Colon (tissue), 2 donors: ENCODE results near the gene C3orf70.

Experiments
- FAIRE-seq: peaks from 2 replicates; lab custom pipeline; 2012; peaks lifted over from hg19 to GRCh38; lab: Jason Lieb, UNC
- donor health status: control.
- donor health status: control.

Gene C3orf70, protein sequence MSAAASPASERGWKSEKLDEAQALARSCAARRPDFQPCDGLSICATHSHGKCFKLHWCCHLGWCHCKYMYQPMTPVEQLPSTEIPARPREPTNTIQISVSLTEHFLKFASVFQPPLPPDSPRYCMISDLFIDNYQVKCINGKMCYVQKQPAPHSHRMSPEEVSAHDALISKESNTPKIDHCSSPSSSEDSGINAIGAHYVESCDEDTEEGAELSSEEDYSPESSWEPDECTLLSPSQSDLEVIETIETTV

DNA sequence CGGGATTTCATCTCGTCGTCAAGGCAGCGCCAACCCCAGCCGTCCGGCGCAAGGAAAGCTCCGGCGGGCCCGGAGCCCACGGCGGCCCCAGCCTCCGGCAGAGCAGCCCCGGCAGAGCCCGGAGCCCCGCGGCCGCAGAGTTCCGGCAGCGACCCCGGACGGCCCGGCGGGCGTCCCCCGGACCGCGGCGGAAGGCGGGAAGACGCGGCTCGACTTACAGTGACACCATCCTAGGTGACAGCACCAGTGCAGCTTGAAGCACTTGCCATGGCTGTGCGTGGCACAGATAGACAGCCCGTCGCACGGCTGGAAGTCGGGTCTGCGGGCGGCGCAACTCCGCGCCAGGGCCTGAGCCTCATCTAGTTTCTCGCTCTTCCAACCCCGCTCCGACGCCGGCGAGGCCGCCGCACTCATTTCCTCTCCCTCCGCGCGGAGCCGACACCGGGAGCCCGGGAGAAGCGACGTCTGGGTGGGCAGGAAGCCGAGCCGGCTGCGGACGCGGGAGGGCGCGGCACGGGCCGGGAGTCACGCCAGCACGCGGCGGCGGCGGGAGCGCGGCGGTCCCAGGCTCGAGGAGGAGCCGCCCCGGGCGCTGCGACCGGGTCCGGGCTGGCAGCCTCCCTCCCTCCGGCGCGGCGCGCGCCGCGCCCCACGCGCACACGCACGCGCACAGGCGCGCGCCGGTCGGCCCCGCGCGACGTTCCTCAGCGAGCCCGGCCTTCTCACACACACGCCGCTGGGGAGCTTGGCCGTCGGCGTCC lies at the start of gene C3orf70:
Gene C3orf70 (minus strand): TSS at position 651 of the 761 bp plus-strand sequence. CDS start 237 bp downstream, at position 414.
- no peak for FAIRE-seq

DNA sequence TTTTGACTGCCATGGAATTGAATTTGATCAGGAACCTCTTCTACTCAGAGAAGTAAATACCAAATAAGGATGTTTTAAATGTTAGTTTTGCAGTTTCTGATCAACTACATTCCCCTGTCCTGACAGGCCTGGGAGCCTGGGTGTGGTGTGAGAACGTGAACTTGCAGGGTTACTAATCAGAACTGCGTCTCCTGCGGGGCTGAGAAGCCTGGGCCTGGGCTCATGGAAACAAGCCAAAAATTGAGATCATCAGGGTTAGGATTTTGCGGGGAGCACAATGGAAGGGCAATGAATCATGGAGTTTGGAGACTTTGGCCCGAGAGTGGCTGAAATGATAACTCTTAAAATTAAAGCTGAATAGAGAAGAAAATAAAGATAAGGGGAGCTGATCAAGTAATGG lies 47.8 kb upstream of the C3orf70 start:
- FAIRE-seq, result no peak

DNA sequence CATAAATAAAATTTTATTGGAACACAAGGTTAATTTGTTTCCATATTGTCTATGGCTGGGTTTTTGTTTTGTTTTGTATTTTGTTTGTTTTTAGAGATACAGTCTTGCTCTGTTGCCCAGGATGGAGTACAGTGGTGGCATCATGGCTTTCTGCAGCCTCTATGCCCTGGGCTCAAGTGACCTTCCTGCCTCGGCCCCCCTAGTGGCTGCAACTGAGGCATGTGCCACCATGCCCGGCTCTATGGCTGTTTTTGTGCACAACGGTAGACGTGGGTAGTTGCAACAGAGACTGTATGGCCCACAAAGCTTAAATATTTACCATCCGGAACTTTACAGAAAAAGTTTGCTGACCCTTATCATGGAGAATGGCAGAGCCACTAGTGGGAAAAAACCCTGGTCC lies 46.8 kb upstream of the C3orf70 start:
- no peak for FAIRE-seq

DNA sequence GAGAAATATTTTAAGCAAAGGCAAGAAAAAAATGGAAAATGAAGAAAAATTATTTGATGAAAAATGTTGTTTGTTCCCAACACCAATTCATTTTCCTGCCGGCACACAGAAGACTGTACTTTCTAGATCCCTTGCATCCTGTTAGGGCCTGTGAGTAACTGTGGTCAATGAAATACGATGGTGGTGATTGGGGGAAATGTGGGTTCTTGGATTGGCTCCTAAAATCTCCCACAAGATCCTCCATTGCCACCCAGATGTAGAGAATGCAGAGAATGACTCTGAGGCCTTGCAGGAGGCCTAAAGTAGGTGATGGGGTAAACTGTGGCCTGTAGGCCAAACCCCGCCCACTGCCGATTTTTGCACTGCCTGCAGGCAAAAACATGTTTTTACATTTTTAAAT lies 46.3 kb upstream of the C3orf70 start:
- FAIRE-seq, result no peak

DNA sequence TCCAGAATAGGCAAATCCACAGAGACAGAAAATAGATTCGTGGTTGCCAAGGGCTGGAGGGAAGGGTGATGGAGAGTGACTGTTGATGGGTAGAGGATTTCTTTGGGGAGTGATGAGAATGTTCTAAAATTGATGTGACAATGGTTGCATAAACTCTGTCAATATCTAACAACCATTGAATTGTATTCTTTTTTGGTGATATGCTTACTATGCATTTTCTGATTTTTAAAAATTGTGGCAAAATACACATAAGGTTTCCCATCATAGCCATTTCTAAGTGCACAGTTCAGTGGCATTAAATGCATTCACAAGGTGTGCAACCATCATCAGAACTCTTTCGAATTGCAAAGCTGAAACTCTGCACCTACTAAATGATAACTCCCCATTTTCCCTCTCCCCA lies 44.2 kb upstream of the C3orf70 start:
- no peak for FAIRE-seq

DNA sequence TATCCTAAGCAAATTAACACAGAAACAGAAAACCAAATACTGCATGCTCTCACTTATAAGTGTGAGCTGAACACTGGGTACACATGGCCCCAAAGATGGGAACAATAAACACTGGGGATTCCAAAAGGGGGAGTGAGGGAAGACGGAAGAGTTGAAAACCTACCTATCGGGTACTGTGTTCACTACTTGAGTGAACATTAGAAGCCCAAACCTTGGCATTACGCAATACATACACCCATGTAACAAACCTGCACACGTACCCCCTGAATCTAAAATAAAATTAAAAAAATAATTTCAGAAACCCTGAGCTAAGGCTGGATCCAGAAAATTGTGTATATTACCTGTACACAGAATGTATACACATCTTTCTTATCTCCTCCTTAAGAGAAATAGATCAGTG lies 42.8 kb upstream of the C3orf70 start:
- FAIRE-seq, result no peak

DNA sequence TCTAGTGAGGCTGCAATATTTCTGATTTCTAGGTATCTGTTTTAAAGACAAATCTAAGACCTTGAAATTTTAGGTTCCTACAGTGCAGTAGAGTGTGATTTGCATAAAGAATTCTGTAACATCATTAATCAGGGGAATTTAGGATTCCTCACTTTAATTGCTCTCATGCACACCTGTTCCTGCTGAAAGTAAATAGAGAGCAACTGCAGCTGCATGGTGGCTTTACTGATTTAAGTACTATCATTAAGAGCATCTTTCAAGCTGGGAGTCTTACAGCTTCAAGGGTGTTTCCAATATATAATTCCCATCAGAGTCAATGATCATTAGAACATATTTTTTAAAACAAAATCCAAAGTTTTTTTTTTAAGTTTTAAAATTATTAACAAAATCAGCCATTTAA lies 36.0 kb upstream of the C3orf70 start:
- no peak for FAIRE-seq

DNA sequence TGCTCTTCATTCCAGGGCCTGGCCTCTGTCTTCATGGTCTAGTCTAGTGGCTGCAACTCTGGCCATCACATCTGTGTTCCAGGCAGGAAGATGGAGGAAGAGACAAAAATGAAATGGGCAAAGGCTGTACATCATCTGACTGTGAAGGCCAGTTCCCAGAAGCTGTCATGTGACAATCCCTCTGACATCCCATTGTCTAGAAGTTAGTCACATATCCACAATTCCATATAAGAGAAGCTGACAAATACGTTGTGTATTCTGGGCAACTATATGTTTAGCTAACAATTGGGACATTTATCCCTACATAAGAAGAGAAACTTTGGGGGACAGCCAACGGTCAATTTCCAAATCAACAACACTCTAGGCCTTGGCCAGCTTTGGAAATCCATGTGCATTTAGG lies 34.5 kb upstream of the C3orf70 start:
- no peak for FAIRE-seq

DNA sequence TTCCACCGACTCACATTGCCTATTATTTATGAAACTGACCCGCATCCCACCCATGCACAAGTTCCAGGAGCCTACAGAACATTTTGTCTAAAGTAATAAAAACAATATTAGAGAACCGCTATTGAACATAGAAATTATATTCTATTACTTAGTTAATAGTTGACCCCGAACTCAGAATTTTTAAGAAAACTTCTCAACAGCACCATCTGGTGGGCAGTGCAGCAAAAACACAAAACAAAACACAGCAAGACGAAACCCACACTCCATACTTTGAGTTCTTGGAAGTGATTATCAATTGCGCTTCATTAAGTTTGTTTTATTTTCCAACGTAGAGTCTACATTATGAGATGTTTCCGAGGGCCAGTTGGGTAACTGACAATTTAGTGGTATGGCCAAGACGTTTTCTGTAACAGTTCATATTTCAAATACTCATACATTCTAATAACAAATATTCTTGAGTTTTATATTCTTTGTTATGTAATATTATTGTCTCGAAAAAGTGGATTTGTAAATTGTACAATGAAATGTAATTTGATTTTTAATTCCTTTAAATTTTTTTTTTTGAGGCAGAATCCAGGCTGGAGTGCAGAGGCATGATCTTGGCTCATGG lies 24.0 kb upstream of the C3orf70 start:
- no peak for FAIRE-seq

DNA sequence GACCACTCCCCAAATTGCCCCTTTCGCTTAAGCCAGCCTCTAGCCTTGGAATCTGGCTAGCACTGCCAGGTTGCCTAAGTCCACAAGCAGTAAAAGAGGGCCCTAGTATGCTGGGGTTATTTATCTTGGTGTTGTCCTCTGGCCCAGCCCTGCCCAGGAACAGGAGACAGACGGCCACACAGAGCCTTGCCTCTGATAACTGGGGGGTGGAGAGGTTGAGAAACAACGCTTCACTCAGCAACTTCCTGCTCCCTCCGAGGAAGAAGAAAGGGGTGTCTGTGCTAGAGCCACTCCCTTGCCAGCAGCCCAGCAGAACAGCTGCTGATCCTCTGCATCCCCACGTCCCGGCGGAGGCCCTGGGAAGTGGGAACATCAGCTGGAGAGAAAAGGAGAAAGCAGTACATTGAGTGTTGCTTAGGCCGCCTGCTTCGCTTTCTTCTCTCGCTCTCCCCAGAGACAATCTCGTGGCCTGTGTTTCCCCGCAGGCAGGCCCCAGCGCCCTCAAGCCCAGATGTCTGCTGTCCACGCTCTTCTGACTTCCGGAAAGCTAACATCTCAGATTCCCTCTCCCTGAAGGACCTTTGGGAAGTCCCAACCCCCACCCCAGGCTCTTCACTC lies 22.6 kb upstream of the C3orf70 start:
- no peak for FAIRE-seq

DNA sequence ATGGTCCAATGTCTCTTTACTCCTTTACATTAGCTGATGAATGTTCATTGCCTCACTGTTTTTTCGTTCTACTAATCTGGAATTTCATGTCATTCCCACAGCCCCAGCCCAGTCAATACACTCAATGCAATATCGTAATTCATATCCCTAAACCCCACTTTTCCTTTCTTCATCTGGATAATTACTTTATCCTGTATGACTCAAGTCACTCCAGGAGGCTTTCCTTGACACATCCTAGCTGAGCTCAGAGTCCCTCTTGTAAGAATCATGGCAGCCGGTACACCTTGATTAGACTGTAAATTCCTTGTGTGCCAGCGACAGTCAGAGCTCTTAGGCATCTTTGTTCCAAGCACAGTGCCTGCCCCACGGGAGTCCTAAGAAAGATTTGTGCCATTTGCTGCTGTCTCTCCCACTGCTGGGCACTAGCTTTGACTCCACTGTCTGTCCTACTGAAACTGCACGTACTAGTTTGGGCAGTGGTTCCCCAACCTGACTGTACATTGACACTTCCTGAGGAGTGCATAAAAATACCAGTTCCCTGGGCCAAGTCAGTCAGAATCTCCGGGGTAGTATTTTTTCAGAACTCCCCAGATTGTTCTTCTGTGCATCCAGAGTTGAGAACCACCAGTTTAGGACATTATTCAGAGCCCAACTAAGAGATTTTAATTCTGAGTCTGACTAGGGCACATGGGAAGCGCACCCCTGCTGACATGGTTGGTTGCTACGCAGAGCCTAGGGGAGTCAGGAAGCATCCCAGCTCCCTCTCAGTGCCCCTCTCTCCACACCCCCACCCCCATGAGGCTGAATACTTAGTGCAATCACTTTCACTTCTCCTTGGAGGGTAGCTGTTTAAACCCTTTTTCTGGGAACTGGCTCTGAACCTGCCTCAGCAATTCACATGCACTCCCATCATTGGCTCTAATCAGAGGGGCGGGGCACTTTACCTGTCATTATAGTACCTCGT lies 19.5 kb upstream of the C3orf70 start:
- no peak for FAIRE-seq

DNA sequence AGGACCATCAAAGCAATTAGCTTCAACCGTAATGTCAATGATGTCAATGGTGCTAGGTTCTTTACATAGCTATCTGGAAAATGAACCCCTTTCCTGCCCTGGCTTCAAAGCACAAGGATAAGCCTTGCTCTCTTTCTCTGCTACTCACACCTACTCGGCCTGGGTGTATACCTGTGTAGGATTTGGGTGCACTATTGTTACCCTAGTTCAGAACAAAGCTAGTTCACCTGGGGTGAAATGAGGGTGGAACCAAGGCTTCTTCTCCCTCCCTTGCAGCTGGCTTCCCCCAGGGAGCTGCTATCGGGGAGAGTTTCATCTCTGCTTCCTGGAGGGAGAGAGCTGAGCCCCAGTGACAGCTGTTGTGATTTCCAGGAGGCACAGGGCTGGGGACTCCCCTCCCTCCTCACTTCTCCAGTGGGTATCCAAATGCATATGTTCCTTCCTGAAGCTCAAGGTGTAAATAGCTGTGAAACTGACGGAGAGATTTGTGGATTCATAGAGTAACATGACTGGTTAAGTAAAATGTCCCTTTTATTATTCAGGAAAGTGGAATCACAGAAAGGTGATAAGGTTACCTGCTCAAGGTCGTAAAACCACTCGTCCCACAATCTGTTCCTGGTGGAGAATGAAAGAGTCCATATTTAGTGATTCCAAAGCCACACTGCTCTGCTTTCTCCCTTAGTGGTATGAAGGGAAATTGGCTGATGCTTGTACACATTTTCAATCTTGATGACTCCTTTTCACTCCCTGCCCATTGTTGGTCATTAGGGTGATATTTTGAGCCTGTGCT lies 11.8 kb upstream of the C3orf70 start:
- FAIRE-seq, result no peak

DNA sequence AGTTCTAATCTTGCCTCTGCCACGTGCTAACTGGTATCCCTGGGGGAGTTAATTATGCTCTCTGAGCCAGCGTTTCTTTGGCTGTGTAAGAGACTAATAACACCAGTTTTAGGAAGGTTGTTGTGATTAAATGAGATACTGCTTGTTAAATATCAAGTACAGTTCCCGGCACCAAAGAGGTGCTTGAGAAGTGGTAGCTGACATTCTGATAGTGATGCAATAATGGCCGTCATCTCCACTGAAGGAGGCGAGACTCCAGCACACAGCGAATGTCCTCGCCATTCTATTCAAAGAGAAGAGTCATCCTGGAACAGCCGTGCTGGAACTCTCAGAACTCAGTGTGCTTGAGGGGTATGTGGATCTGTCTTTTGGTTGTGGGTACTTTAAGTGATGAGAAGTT lies 9.8 kb upstream of the C3orf70 start:
- FAIRE-seq, result no peak

DNA sequence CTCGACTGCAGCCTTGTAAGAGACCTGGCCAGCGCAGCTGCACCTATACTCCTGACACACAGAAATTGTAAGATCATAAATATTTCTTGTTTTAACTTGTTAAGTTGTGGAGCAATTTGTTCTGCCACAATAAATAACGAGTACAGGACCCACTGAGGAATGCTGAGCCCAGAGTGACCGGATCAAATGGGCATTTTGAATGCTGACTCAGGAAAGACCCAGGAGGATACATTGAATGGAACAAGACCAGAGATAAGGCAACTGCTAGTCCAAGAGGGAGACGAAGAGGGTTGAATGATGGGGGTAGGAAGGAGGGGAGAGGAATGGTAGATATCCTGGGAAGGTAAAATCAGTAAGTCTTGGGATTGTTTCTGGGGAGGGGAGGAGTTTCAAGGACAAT lies 8.9 kb upstream of the C3orf70 start:
- FAIRE-seq, result no peak

DNA sequence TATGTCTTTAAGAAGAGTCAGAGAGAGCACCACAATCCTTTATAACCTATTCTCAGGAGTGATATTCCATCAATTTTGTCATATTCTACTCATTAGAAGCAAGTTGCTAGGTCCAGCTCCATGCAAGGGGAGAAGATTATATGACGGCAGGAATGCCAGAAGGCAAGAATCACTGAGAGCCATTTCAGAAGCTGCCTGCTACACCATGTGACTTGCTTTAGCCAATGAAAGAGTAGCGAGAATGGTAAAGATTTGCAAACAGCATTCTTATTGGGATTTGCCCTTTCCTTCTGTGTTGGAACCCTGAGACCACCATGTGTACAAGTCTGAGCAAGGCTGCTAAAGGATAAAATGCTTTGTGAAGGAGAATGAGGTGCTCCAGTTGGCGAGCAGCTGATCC lies 4.5 kb upstream of the C3orf70 start:
- no peak for FAIRE-seq

DNA sequence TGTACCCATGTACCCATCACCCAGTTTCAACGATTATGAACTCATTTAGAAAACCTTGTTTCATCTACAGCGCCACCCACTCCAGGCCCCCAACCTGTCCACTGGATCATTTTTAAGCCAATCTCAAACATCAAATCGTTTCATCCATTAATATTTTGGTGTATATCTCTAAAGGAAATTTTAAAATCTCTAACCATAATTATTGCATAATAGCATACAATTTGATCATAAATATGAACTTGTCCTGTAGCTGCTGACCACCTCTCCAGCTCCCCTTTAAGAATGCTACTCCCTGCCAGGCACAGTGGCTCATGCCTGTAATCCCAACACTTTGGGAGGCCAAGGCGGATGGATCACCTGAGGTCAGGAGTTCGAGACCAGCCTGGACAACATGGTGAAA lies 2.8 kb upstream of the C3orf70 start:
- FAIRE-seq, result no peak

DNA sequence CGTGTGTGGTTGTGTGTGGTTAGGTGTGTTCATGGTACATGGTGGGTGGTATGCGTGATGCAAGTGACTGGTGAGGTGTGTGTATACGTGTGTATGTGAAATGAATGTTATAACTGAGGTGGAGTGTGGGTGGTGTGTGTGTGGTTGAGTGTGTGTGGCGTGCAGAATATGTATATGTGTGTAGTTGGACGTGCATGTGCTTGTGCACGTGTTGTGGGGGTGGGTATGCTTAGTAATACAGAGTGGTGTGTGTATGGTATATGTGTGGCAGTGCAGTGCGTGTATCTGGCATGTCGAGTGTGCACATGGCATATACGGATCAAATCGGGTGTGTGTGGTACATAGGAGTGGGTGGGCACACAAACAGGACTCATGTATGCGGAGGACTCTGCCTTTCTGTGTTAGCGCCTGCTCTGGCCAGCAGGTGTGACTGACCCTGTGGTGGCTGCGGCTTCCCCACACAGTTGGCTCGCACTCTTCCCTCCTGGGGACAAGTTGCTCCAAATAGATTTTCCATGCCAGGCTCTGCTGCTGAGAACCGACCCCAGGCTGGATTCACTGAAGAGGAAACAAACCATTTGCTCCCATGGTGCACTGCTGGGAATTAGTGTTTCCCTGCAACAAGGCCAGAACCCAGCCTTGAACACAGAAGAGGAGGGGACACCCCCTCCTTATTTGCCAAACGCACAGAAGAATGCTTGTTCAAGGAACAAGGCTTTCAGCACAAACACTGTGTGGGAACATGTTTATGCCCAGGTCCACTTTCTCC lies 1.2 kb upstream of the C3orf70 start:
- FAIRE-seq, result no peak

DNA sequence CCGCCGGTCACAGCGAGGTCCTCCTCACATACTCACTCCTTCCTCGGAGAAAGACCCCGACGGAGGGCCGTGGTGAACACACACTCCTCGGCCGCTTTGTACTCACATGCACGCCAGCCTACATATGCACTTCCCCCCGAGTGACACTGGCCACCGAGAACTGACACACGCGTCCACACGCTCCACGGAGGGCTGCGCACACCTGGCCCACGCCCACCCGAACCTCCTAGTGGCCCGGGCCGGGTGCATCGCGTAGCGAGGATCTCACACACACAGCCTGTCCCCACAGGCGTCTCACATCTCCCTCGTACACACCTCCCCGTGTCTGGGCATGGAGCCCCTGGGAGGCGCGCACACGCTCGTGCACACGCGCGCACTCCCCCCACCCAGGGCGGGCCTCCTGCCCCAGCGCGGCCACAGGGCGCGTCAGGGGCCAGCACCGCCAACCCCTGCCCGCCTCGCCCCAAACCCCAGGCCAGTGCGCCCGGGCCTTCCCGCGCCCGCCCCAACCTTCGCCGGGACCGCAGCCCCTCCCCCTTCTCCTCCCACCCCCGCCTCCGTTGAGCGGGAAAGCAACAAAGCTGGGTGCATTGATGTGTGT lies 411 bp upstream of the C3orf70 start:
- no peak for FAIRE-seq

DNA sequence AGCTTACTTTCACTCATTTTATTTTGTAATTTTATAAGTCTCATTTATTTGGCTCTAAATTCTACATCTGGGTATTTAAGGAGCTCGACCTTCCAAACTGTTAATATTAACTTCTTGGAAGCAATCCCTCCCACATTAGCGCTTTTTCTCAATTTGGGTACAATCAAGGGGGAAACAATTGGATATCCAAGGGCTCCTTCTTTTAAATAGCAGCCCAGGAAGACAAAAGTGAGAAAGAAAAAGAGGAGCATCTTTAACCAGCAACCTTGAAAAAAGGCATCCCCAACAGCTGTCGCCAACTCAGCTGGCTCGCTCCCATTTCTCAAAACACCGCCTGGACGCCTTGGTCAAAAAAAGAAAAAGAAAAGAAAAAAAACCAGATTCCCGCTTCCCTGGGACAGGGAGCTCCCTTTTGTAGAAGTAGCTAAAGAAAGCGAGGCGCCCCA lies 873 bp downstream of the C3orf70 start:
- FAIRE-seq, result no peak
